ENCODE measurements around the gene IL6.

DNA sequence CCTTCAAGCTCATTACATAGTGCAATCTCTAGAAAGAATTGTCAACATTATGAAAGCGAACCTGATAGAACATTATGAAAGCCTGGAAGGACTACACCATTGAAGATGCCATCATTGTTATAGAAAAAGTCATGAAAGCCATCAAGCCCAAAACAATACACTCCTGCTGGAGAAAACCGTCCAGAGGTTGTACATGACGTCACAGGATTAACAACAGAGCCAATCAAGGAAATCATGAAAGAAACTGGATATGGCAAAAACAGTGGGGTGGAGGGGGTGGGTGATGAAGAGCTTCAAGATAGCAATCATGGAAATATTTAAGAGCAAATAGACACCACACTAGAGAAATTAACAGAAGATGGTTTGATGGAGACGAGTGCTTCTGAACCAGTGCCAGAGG, 50.0 kb downstream of the IL6 start:
- TF ChIP-seq, protein P1, sequence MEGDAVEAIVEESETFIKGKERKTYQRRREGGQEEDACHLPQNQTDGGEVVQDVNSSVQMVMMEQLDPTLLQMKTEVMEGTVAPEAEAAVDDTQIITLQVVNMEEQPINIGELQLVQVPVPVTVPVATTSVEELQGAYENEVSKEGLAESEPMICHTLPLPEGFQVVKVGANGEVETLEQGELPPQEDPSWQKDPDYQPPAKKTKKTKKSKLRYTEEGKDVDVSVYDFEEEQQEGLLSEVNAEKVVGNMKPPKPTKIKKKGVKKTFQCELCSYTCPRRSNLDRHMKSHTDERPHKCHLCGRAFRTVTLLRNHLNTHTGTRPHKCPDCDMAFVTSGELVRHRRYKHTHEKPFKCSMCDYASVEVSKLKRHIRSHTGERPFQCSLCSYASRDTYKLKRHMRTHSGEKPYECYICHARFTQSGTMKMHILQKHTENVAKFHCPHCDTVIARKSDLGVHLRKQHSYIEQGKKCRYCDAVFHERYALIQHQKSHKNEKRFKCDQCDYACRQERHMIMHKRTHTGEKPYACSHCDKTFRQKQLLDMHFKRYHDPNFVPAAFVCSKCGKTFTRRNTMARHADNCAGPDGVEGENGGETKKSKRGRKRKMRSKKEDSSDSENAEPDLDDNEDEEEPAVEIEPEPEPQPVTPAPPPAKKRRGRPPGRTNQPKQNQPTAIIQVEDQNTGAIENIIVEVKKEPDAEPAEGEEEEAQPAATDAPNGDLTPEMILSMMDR (IDR thresholded peaks at IDR 0.05; ENCODE audit: insufficient read depth, low read length) = no peak
- TF ChIP-seq GABPA (IDR thresholded peaks at IDR 0.05; ENCODE audit: low read depth) (no peak), POLR2AphosphoS5 (IDR thresholded peaks at IDR 0.05; ENCODE audit: low read depth) (no peak), SPI1 (IDR thresholded peaks at IDR 0.05; ENCODE audit: borderline replicate concordance, low read depth) (no peak)
- TF ChIP-seq, protein P2, sequence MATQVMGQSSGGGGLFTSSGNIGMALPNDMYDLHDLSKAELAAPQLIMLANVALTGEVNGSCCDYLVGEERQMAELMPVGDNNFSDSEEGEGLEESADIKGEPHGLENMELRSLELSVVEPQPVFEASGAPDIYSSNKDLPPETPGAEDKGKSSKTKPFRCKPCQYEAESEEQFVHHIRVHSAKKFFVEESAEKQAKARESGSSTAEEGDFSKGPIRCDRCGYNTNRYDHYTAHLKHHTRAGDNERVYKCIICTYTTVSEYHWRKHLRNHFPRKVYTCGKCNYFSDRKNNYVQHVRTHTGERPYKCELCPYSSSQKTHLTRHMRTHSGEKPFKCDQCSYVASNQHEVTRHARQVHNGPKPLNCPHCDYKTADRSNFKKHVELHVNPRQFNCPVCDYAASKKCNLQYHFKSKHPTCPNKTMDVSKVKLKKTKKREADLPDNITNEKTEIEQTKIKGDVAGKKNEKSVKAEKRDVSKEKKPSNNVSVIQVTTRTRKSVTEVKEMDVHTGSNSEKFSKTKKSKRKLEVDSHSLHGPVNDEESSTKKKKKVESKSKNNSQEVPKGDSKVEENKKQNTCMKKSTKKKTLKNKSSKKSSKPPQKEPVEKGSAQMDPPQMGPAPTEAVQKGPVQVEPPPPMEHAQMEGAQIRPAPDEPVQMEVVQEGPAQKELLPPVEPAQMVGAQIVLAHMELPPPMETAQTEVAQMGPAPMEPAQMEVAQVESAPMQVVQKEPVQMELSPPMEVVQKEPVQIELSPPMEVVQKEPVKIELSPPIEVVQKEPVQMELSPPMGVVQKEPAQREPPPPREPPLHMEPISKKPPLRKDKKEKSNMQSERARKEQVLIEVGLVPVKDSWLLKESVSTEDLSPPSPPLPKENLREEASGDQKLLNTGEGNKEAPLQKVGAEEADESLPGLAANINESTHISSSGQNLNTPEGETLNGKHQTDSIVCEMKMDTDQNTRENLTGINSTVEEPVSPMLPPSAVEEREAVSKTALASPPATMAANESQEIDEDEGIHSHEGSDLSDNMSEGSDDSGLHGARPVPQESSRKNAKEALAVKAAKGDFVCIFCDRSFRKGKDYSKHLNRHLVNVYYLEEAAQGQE (IDR thresholded peaks at IDR 0.05; ENCODE audit: insufficient replicate concordance, low read depth) = no peak
